DND-41 (cell line): Measurements from ENCODE around the gene GPAT3.

Experiments
- ATAC-seq: fragments of 200-7000 bp; cut with Tn5 transposase; 3 replicates; pipeline ENCODE4 v1.9.1; 2021; ENCODE audit warnings: low read depth; ENCODE audit not compliant: insufficient read depth
- DNase-seq: peaks from one replicate; pipeline ENCODE4 v3.0.0-alpha.2; 2020
- H2AFZ ChIP-seq: 2 replicates; pipeline ENCODE4 v1.6.0; 2012; ENCODE audit warnings: low read depth, low read length
- H3K27ac ChIP-seq: 2 replicates; pipeline ENCODE4 v1.5.1; 2012; ENCODE audit warnings: low read length, inconsistent platforms
- H3K27me3 ChIP-seq: fragments of 200-600 bp; sonication (generic); 2 replicates; pipeline ENCODE4 v1.6.0; 2012; ENCODE audit warnings: low read length, mild to moderate bottlenecking, inconsistent platforms; ENCODE audit not compliant: insufficient read depth, poor library complexity
- H3K36me3 ChIP-seq: 2 replicates; pipeline ENCODE4 v1.5.1; 2012; ENCODE audit warnings: low read length, inconsistent platforms; ENCODE audit not compliant: insufficient read depth
- H3K4me1 ChIP-seq: 2 replicates; pipeline ENCODE4 v1.5.1; 2012; ENCODE audit warnings: mild to moderate bottlenecking, low read length; ENCODE audit not compliant: insufficient read depth
- H3K4me2 ChIP-seq: 2 replicates; pipeline ENCODE4 v1.6.0; 2012; ENCODE audit warnings: mild to moderate bottlenecking, moderate library complexity, low read length, inconsistent platforms; ENCODE audit not compliant: insufficient read depth
- H3K4me3 ChIP-seq, 2 experiments: fragments of 200-600 bp in 1 of 2; shearing (Covaris generic) in 1 of 2; 2 replicates each; pipeline ENCODE4 v1.5.1; 2012 to 2016; ENCODE audit warnings: inconsistent platforms in 2 of 2, low read length in 2 of 2, mild to moderate bottlenecking in 2 of 2, low read depth in 1 of 2, moderate library complexity in 1 of 2
- H3K79me2 ChIP-seq: 2 replicates; pipeline ENCODE4 v1.6.0; 2012; ENCODE audit warnings: low read length, inconsistent platforms; ENCODE audit not compliant: insufficient read depth
- H3K9ac ChIP-seq: 2 replicates; pipeline ENCODE4 v1.6.0; 2012; ENCODE audit warnings: low read depth, mild to moderate bottlenecking, inconsistent platforms, low read length, moderate library complexity
- H3K9me3 ChIP-seq: 2 replicates; pipeline ENCODE4 v1.5.1; 2012; ENCODE audit warnings: low read length, moderate library complexity, mild to moderate bottlenecking, inconsistent platforms; ENCODE audit not compliant: insufficient read depth, severe bottlenecking
- H4K20me1 ChIP-seq: 2 replicates; pipeline ENCODE4 v1.6.0; 2012; ENCODE audit warnings: low read length; ENCODE audit not compliant: insufficient read depth
- CTCF ChIP-seq: IDR thresholded peaks from 2 replicates; pipeline ENCODE4 v1.5.1; 2012; ENCODE audit warnings: borderline replicate concordance, low read length, moderate library complexity, mild to moderate bottlenecking; ENCODE audit not compliant: poor library complexity, severe bottlenecking; ENCODE audit errors: extremely low read depth
- EZH2 ChIP-seq: IDR thresholded peaks from 3 replicates; pipeline ENCODE4 v1.6.1; 2012; ENCODE audit warnings: borderline replicate concordance, low read depth, mild to moderate bottlenecking, moderate library complexity, low read length, inconsistent platforms; ENCODE audit not compliant: severe bottlenecking

Gene GPAT3

GRCh38 chr4:83568062-83568461 lies 32.2 kb downstream of the GPAT3 start:
- no peak for ATAC-seq

GRCh38 chr4:83569429-83569828 lies 33.5 kb downstream of the GPAT3 start:
- Histone ChIP-seq H3K9me3 (no peaks in the 10 kb centered on the region), H3K27me3 (peaks cover 3% of the 10 kb centered on the region), H4K20me1 (no peaks in the 10 kb centered on the region), H3K36me3 (no peaks in the 10 kb centered on the region), H2AFZ (no peak overlapping the region), H3K4me3 (no peak overlapping the region), H3K27ac (no peak overlapping the region), H3K9ac (no peak overlapping the region), H3K4me1 (no peaks in the 10 kb centered on the region), H3K79me2 (no peaks in the 10 kb centered on the region), H3K4me2 (no peak overlapping the region)
- ATAC-seq (no peak), DNase-seq (no peak)
- TF ChIP-seq CTCF (no peak), EZH2 (no peak)

More at GRCh38 chr4:83568062-83568461, 32.2 kb downstream of the GPAT3 start:
- TF ChIP-seq EZH2 (no peak), CTCF (no peak)
- no peak overlapping the region for H3K4me2 ChIP-seq
- no peak overlapping the region for H3K9ac ChIP-seq
- H3K4me3 ChIP-seq: no peak overlapping the region
- H3K27ac ChIP-seq: no peak overlapping the region
- H3K36me3 ChIP-seq: no peaks in the 10 kb centered on the region
- no peaks in the 10 kb centered on the region for H3K79me2 ChIP-seq
- no peaks in the 10 kb centered on the region for H3K9me3 ChIP-seq
- peaks cover 3% of the 10 kb centered on the region for H3K27me3 ChIP-seq
- no peaks in the 10 kb centered on the region for H4K20me1 ChIP-seq
- H2AFZ ChIP-seq: no peak overlapping the region
- no peaks in the 10 kb centered on the region for H3K4me1 ChIP-seq
- DNase-seq: no peak

GRCh38 chr4:83569987-83570386 lies 34.1 kb downstream of the GPAT3 start:
- no peak for ATAC-seq
- H3K79me2 ChIP-seq: no peaks in the 10 kb centered on the region
- no peak for DNase-seq
- TF ChIP-seq CTCF (no peak), EZH2 (no peak)
- H2AFZ ChIP-seq: no peak overlapping the region
- H3K27ac ChIP-seq: no peak overlapping the region
- no peak overlapping the region for H3K9ac ChIP-seq
- peaks cover 3% of the 10 kb centered on the region for H3K27me3 ChIP-seq
- H3K4me3 ChIP-seq: no peak overlapping the region
- no peaks in the 10 kb centered on the region for H3K36me3 ChIP-seq
- no peaks in the 10 kb centered on the region for H3K4me1 ChIP-seq
- H4K20me1 ChIP-seq: no peaks in the 10 kb centered on the region
- no peak overlapping the region for H3K4me2 ChIP-seq
- H3K9me3 ChIP-seq: no peaks in the 10 kb centered on the region

GRCh38 chr4:83572848-83573247 lies 36.9 kb downstream of the GPAT3 start:
- Histone ChIP-seq H3K4me3 (no peak overlapping the region), H3K27me3 (peaks cover 3% of the 10 kb centered on the region), H3K9ac (no peak overlapping the region), H2AFZ (no peak overlapping the region), H3K79me2 (no peaks in the 10 kb centered on the region), H3K9me3 (no peaks in the 10 kb centered on the region), H3K27ac (no peak overlapping the region), H4K20me1 (no peaks in the 10 kb centered on the region), H3K4me1 (no peaks in the 10 kb centered on the region), H3K36me3 (no peaks in the 10 kb centered on the region), H3K4me2 (no peak overlapping the region)
- TF ChIP-seq EZH2 (no peak), CTCF (no peak)
- DNase-seq (no peak), ATAC-seq (no peak)
